ENCODE results near the gene ATP6V1E1.

The ATP6V1E1 gene

DNA sequence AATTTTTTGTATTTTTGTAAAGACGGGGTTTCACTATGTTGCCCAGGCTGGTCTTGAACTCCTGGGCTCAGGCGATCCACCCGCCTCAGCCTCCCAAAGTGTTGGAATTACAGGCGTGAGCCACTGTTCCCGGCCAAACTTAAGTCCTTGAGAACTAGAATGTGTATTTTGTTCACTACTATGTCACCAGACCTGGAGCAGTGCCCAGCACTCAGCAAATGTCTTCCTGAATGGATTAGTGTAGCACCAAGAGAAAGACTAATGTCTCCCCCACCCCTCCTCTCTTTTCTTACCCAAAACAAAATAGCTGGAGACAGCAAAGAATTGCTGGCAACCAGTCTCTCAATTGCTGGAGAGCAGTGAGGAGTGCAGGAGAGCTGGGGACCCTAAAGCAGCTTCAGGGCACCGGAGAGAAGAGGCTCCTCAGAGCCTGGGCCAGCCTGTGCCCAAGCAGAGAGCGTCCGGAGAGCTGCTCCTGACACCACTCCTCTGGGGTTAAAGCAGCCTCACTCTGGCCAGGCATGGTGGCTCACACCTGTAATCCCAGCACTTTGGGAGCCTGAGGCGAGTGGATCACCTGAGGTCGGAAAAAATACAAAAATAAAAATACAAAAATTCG lies 50.3 kb downstream of the ATP6V1E1 start:
- ATAC-seq, result peak; percentile 35; the same call in 1 of the 3 replicates
- TF ChIP-seq, protein P1, sequence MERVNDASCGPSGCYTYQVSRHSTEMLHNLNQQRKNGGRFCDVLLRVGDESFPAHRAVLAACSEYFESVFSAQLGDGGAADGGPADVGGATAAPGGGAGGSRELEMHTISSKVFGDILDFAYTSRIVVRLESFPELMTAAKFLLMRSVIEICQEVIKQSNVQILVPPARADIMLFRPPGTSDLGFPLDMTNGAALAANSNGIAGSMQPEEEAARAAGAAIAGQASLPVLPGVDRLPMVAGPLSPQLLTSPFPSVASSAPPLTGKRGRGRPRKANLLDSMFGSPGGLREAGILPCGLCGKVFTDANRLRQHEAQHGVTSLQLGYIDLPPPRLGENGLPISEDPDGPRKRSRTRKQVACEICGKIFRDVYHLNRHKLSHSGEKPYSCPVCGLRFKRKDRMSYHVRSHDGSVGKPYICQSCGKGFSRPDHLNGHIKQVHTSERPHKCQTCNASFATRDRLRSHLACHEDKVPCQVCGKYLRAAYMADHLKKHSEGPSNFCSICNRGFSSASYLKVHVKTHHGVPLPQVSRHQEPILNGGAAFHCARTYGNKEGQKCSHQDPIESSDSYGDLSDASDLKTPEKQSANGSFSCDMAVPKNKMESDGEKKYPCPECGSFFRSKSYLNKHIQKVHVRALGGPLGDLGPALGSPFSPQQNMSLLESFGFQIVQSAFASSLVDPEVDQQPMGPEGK (CRISPR knock-in tag; IDR thresholded peaks at IDR 0.05; ENCODE audit: borderline replicate concordance), result no peak
- no peak for TF ChIP-seq ZNF8 (CRISPR knock-in tag; IDR thresholded peaks at IDR 0.05)
- no peak for TF ChIP-seq BACH2 (CRISPR knock-in tag; IDR thresholded peaks at IDR 0.05; ENCODE audit: borderline replicate concordance)
- no peak for TF ChIP-seq CSDC2 (CRISPR knock-in tag; IDR thresholded peaks at IDR 0.05)
- TF ChIP-seq ARNTL (CRISPR knock-in tag; IDR thresholded peaks at IDR 0.05; ENCODE audit: borderline replicate concordance, low read depth), result no peak
- TF ChIP-seq ZNF70 (CRISPR knock-in tag; IDR thresholded peaks at IDR 0.05), result no peak
- no peak for TF ChIP-seq TCF4 (CRISPR knock-in tag; IDR thresholded peaks at IDR 0.05; ENCODE audit: borderline replicate concordance)
- TF ChIP-seq OSR1 (CRISPR knock-in tag; IDR thresholded peaks at IDR 0.05), result no peak
- TF ChIP-seq, protein P2, sequence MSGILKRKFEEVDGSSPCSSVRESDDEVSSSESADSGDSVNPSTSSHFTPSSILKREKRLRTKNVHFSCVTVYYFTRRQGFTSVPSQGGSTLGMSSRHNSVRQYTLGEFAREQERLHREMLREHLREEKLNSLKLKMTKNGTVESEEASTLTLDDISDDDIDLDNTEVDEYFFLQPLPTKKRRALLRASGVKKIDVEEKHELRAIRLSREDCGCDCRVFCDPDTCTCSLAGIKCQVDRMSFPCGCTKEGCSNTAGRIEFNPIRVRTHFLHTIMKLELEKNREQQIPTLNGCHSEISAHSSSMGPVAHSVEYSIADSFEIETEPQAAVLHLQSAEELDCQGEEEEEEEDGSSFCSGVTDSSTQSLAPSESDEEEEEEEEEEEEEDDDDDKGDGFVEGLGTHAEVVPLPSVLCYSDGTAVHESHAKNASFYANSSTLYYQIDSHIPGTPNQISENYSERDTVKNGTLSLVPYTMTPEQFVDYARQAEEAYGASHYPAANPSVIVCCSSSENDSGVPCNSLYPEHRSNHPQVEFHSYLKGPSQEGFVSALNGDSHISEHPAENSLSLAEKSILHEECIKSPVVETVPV (CRISPR knock-in tag; IDR thresholded peaks at IDR 0.05), result no peak
- TF ChIP-seq TOX (CRISPR knock-in tag; IDR thresholded peaks at IDR 0.05; ENCODE audit: borderline replicate concordance), result no peak
- TF ChIP-seq, protein P3, sequence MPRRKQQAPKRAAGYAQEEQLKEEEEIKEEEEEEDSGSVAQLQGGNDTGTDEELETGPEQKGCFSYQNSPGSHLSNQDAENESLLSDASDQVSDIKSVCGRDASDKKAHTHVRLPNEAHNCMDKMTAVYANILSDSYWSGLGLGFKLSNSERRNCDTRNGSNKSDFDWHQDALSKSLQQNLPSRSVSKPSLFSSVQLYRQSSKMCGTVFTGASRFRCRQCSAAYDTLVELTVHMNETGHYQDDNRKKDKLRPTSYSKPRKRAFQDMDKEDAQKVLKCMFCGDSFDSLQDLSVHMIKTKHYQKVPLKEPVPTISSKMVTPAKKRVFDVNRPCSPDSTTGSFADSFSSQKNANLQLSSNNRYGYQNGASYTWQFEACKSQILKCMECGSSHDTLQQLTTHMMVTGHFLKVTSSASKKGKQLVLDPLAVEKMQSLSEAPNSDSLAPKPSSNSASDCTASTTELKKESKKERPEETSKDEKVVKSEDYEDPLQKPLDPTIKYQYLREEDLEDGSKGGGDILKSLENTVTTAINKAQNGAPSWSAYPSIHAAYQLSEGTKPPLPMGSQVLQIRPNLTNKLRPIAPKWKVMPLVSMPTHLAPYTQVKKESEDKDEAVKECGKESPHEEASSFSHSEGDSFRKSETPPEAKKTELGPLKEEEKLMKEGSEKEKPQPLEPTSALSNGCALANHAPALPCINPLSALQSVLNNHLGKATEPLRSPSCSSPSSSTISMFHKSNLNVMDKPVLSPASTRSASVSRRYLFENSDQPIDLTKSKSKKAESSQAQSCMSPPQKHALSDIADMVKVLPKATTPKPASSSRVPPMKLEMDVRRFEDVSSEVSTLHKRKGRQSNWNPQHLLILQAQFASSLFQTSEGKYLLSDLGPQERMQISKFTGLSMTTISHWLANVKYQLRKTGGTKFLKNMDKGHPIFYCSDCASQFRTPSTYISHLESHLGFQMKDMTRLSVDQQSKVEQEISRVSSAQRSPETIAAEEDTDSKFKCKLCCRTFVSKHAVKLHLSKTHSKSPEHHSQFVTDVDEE (CRISPR knock-in tag; IDR thresholded peaks at IDR 0.05), result no peak
- no peak for TF ChIP-seq ZC3H10 (CRISPR knock-in tag; IDR thresholded peaks at IDR 0.05)
- TF ChIP-seq, protein P4, sequence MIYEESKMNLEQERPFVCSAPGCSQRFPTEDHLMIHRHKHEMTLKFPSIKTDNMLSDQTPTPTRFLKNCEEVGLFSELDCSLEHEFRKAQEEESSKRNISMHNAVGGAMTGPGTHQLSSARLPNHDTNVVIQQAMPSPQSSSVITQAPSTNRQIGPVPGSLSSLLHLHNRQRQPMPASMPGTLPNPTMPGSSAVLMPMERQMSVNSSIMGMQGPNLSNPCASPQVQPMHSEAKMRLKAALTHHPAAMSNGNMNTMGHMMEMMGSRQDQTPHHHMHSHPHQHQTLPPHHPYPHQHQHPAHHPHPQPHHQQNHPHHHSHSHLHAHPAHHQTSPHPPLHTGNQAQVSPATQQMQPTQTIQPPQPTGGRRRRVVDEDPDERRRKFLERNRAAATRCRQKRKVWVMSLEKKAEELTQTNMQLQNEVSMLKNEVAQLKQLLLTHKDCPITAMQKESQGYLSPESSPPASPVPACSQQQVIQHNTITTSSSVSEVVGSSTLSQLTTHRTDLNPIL (CRISPR knock-in tag; IDR thresholded peaks at IDR 0.05; ENCODE audit: low read depth), result no peak
- TF ChIP-seq, protein P5, sequence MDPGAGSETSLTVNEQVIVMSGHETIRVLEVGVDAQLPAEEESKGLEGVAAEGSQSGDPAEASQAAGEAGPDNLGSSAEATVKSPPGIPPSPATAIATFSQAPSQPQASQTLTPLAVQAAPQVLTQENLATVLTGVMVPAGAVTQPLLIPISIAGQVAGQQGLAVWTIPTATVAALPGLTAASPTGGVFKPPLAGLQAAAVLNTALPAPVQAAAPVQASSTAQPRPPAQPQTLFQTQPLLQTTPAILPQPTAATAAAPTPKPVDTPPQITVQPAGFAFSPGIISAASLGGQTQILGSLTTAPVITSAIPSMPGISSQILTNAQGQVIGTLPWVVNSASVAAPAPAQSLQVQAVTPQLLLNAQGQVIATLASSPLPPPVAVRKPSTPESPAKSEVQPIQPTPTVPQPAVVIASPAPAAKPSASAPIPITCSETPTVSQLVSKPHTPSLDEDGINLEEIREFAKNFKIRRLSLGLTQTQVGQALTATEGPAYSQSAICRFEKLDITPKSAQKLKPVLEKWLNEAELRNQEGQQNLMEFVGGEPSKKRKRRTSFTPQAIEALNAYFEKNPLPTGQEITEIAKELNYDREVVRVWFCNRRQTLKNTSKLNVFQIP (CRISPR knock-in tag; IDR thresholded peaks at IDR 0.05; ENCODE audit: borderline replicate concordance, low read depth), result no peak
- TF ChIP-seq SNAI2 (CRISPR knock-in tag; IDR thresholded peaks at IDR 0.05), result no peak
- no peak for TF ChIP-seq GLIS3 (CRISPR knock-in tag; IDR thresholded peaks at IDR 0.05)
- no peak for TF ChIP-seq ESRRG (CRISPR knock-in tag; IDR thresholded peaks at IDR 0.05)

DNA sequence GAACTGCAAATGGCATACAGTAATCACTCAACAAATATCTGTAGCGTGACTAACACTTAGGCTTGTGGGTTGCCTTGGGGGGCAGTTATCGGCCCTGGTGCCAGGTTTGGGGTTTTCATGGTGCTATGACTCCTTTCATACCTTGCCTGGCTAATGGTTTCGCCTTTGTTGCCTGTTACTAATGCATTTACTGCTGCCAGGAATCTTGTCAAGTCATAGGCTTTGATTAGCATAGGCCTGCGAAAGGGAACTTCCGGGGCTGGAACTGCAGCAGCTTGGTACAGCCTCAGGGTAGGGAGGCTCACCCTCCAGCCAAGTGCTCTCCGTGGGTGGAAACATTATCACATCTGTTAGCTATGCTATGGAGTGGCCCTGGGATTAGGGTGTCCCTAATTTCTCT lies 52.1 kb downstream of the ATP6V1E1 start:
- ATAC-seq, result no peak; the same call in 1 of the 3 replicates
- no peak for TF ChIP-seq OSR1 (CRISPR knock-in tag; IDR thresholded peaks at IDR 0.05)
- TF ChIP-seq ZFP3 (CRISPR knock-in tag; IDR thresholded peaks at IDR 0.05), result no peak
- TF ChIP-seq, protein P1 (CRISPR knock-in tag; IDR thresholded peaks at IDR 0.05; ENCODE audit: borderline replicate concordance), result no peak
- TF ChIP-seq ESRRG (CRISPR knock-in tag; IDR thresholded peaks at IDR 0.05), result no peak
- no peak for TF ChIP-seq CSDC2 (CRISPR knock-in tag; IDR thresholded peaks at IDR 0.05)
- no peak for TF ChIP-seq ISL1 (CRISPR knock-in tag; IDR thresholded peaks at IDR 0.05)
- no peak for TF ChIP-seq GLIS3 (CRISPR knock-in tag; IDR thresholded peaks at IDR 0.05)
- no peak for TF ChIP-seq ZNF70 (CRISPR knock-in tag; IDR thresholded peaks at IDR 0.05)
- no peak for TF ChIP-seq BACH2 (CRISPR knock-in tag; IDR thresholded peaks at IDR 0.05; ENCODE audit: borderline replicate concordance)
- no peak for TF ChIP-seq ZNF8 (CRISPR knock-in tag; IDR thresholded peaks at IDR 0.05)
- TF ChIP-seq ARNTL (CRISPR knock-in tag; IDR thresholded peaks at IDR 0.05; ENCODE audit: borderline replicate concordance, low read depth), result no peak
- no peak for TF ChIP-seq RARB (CRISPR knock-in tag; IDR thresholded peaks at IDR 0.05)
- TF ChIP-seq, protein P2 (CRISPR knock-in tag; IDR thresholded peaks at IDR 0.05), result no peak
- TF ChIP-seq TCF4 (CRISPR knock-in tag; IDR thresholded peaks at IDR 0.05; ENCODE audit: borderline replicate concordance), result no peak
- no peak for TF ChIP-seq ZFP30 (CRISPR knock-in tag; IDR thresholded peaks at IDR 0.05)

Measured in SK-N-SH treated with all-trans-retinoic acid at 6 μM for 48 hours (cell line).